OCI-LY3 (cell line): ENCODE data around the gene CALML4.

ENCODE experiments used
- CTCF ChIP-seq: fragments of 200-600, 300-600 bp; sonication (generic); IDR thresholded peaks from 2 replicates; pipeline ENCODE4 v1.5.1; 2014; ENCODE audit warnings: antibody characterized with exemption, low read length, low read depth
- EZH2phosphoT487 ChIP-seq: fragments of 200-600 bp; shearing (Covaris generic); IDR thresholded peaks from 2 replicates; pipeline ENCODE4 v1.6.1; 2018; ENCODE audit warnings: antibody characterized with exemption, mixed run types, low read depth

DNA sequence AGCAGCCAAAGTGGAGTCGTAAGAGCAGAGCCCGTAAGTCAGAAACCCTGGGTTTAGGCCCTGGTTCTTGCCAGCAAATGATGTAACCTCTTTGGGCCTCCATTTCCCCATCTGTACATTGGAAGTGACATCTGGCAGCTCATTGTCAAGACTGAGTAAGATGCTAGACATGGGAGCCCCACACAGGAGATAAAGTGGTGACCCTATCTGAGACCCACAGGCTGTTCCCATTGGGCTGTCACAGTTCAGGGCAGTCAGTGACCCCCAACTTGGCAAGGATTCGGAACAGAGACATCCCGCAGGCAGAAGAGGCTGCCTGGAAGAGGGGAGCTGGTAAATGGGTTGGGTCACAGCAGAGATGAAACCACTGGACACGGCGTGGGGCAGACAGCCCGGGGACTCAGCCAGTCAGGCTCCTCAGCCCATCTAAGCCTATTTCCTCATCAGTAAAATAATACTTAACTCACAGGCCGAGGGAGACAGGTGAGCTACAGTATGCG lies 22.6 kb upstream of the CALML4 start:
- TF ChIP-seq CTCF = no peak
- TF ChIP-seq EZH2phosphoT487 = no peak
